Measurements from ENCODE around the gene AHSG. TPM values are rescaled to one million over a fixed set of nuclear protein-coding genes. Genes with fewer than 3 reads are reported as not detected.

The AHSG gene
- total RNA-seq, 2 donors from 2014 or later: not detected

DNA sequence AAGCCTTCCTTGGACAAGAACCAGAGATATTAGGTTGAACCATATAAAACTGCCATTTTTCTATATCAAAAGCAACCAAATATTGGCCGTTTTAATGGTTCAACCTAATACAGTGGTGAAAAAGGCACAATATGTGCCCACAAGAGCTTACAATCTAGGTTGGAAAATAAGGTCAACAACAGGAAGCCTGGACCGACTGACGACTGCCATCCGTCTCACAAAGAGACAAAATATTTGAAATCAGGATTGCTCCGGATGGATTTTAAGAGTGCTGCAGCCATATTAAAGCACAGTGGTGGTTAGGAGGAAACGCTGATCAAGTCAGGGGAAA, 1.4 kb downstream of the AHSG start:
- no peak for ATAC-seq
- H3K27ac Mint-ChIP-seq: peak overlapping the region; percentile 42

DNA sequence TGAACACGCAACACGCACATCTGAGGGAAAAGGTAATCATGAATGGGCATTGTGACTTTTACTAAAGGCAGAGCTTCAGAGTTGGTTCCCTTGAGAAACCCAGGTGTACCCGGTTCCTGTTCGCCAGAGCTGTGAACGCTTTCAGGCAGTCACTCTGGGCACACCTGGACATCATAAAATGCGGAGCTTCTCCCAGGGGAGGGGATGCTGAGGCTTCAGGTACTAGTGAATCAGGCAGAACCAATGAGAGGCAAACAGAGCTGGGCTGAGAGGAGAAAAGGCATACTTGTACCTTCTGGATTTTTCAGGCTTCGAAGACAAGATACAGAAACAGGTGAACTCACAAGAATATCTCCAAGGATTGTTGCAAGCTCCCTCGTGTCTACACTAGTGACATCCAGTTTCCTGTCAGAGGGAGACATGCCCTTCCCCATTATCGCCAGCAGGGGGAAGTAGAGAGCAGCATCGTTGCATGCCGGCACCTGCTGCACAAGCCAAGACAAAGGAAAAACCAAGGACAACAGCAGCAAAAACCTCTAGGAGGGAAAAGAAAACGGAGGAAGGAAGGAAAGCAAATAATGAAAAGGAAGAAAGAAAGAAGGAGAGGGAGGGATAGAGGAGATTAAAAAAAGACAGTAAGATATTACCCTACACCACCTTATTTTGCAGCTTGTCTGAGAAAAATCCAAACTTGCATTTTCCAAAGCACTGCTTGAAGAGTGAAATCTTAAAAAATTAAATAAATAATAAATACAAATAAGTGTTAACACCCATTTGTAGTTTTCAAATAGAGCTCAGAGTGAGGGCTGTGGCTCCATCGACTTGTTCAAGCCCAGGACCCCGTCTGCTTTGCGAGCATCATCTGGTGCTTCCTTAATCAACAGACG, 2.0 kb downstream of the AHSG start:
- DNase-seq (peak; percentile 43 to 61 (median 56)), ATAC-seq (peak; percentile 58)
- Mint-ChIP-seq H3K4me3 (peak overlapping the region; percentile 79), H3K36me3 (ENCODE audit: low read depth) (peaks cover 2% of the 10 kb centered on the region), H3K27ac (peak overlapping the region; percentile 42), H3K27me3 (peaks cover 36% of the 10 kb centered on the region), H3K4me1 (peaks cover 17% of the 10 kb centered on the region)
- H3K9me3 ChIP-seq (ENCODE audit: control insufficient read depth, low read length, poor library complexity, severe bottlenecking): no peaks in the 10 kb centered on the region

More for the DNA sequence above, 1.4 kb downstream of the AHSG start:
- DNase-seq: no peak
- peak overlapping the region; percentile 79 for H3K4me3 Mint-ChIP-seq
- no peaks in the 10 kb centered on the region for H3K9me3 ChIP-seq (ENCODE audit: control insufficient read depth, low read length, poor library complexity, severe bottlenecking)
- H3K36me3 Mint-ChIP-seq (ENCODE audit: low read depth): peaks cover 2% of the 10 kb centered on the region
- peaks cover 17% of the 10 kb centered on the region for H3K4me1 Mint-ChIP-seq
- H3K27me3 Mint-ChIP-seq: peaks cover 36% of the 10 kb centered on the region

DNA sequence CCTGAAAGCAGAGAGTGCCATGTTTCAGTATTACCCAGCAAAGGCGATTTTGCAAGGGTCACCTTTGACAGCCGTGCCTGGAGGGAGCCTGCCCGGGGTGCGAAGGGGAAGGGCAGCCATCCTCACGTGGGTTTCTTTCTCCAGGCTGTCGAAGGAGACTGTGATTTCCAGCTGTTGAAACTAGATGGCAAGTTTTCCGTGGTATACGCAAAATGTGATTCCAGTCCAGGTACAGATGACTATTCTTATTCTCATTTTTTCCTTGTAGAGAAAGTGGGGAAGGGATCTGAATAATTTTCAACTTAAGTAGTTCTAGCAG, 3.4 kb downstream of the AHSG start:
- H3K9me3 ChIP-seq (ENCODE audit: control insufficient read depth, low read length, poor library complexity, severe bottlenecking): no peaks in the 10 kb centered on the region
- DNase-seq: no peak
- ATAC-seq: no peak
- Mint-ChIP-seq H3K27ac (peak overlapping the region; percentile 67), H3K4me1 (peaks cover 17% of the 10 kb centered on the region), H3K27me3 (peaks cover 44% of the 10 kb centered on the region), H3K36me3 (ENCODE audit: low read depth) (peaks cover 2% of the 10 kb centered on the region), H3K4me3 (no peak overlapping the region)

DNA sequence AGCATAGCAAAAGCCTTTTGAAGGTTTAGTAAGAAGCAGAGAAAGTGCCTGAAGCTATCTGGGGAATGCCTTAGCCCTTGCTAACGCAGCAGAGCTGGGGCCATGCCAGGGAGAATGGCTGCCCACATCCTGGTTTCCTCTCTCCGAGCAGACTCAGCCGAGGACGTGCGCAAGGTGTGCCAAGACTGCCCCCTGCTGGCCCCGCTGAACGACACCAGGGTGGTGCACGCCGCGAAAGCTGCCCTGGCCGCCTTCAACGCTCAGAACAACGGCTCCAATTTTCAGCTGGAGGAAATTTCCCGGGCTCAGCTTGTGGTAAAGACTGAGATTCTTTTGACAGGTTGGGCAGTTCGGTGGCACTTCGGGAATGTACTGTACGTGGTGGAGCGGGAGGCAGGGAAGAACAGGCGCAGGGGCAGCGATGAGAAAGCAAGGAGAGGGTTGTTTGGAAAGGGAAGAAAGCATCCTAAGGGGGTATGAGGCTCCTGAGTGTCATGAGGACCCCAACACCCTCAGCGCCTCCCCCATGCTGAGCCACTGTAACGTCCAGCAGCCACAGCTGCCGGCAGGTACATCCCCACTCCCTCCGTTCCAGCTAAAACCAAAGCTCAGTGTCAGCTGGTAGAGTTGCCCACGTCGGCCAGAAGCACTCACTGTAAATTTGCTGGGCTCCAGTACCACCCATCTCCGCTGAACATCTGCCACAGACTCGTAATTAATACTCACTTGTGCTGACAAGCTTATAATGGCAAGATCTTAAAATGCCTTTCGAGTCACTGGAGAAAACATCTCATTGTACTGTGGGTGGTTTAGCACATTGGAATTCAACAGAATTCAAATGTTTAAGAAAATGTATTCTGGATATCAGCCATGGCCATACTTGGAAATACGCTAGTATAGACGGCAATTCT, 4.4 kb downstream of the AHSG start:
- ATAC-seq: peak; percentile 98
- H3K36me3 Mint-ChIP-seq (ENCODE audit: low read depth): peaks cover 2% of the 10 kb centered on the region
- H3K4me1 Mint-ChIP-seq: peaks cover 17% of the 10 kb centered on the region
- H3K4me3 Mint-ChIP-seq: peak overlapping the region; percentile 72
- peak overlapping the region; percentile 67 for H3K27ac Mint-ChIP-seq
- no peaks in the 10 kb centered on the region for H3K9me3 ChIP-seq (ENCODE audit: control insufficient read depth, low read length, poor library complexity, severe bottlenecking)
- H3K27me3 Mint-ChIP-seq: peaks cover 50% of the 10 kb centered on the region
- DNase-seq: peak; percentile 73 to 76 (median 74)

DNA sequence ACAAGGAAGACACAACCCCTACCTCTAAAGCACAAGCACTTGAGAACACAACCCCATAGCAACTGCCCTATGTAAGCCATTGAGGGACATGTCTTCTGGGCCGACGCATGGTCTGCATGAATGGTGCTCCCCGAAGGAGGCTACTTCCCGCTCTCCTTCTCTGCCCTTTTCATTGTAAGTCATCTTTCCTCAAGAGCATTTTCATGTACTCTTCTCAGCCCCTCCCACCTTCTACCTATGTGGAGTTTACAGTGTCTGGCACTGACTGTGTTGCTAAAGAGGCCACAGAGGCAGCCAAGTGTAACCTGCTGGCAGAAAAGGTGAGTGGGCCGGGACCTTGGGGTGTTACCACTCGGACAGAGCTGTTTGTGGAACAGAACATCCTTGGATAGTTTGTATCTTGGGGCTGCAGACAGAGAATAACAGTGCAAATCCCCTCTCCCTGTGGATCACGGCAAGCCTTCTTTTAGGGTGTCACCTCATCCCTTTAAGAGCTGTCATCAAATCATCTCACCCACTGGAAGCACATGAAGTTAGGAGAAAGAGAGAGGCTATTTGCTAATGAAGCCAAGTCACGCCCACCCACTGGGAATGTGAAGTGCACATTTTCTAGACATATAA, 5.6 kb downstream of the AHSG start:
- Mint-ChIP-seq H3K4me3 (no peak overlapping the region), H3K36me3 (ENCODE audit: low read depth) (peaks cover 5% of the 10 kb centered on the region), H3K27ac (no peak overlapping the region), H3K27me3 (peaks cover 55% of the 10 kb centered on the region), H3K4me1 (peaks cover 17% of the 10 kb centered on the region)
- H3K9me3 ChIP-seq (ENCODE audit: control insufficient read depth, low read length, poor library complexity, severe bottlenecking): no peaks in the 10 kb centered on the region
- DNase-seq: no peak
- ATAC-seq: no peak

DNA sequence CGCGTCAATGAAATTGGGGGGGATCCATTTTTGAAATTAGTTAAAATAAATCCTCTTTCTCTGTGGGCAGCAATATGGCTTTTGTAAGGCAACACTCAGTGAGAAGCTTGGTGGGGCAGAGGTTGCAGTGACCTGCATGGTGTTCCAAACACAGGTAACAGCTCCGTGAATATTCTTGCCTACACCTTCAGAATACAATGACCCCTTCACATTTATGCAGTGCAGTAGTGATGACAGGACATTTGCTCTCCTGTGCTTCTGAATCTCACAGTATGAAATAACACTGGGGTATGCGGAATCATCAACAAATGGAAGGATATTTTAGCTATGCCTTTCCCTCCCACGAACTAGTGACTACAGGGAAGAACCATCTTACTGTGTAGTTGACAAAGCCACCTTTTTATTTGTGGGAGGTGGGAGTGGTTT, 6.9 kb downstream of the AHSG start:
- H3K4me3 Mint-ChIP-seq: no peak overlapping the region

DNA sequence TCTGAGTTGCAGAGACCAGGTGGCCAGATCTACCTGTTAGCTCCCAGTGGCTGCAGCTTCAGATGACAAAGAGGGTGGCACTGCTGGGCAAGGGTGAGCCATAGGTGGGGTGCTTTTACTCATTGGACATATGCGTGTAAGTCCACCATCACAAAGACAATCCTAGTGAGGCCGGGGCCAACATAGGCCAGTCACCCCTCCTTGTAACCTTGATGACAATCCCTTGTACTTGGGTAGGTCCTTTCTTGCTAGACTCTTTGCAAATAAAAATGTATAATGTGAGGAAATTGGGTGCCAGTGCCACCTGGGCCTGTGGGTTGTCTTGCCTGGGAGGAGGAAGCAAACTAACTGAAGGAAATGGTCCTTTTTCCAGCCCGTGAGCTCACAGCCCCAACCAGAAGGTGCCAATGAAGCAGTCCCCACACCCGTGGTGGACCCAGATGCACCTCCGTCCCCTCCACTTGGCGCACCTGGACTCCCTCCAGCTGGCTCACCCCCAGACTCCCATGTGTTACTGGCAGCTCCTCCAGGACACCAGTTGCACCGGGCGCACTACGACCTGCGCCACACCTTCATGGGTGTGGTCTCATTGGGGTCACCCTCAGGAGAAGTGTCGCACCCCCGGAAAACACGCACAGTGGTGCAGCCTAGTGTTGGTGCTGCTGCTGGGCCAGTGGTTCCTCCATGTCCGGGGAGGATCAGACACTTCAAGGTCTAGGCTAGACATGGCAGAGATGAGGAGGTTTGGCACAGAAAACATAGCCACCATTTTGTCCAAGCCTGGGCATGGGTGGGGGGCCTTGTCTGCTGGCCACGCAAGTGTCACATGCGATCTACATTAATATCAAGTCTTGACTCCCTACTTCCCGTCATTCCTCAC, 7.6 kb downstream of the AHSG start:
- H3K36me3 Mint-ChIP-seq (ENCODE audit: low read depth): peaks cover 3% of the 10 kb centered on the region
- H3K27ac Mint-ChIP-seq: no peak overlapping the region
- H3K4me3 Mint-ChIP-seq: no peak overlapping the region
- DNase-seq: no peak
- H3K9me3 ChIP-seq (ENCODE audit: control insufficient read depth, low read length, poor library complexity, severe bottlenecking): no peaks in the 10 kb centered on the region
- peaks cover 9% of the 10 kb centered on the region for H3K4me1 Mint-ChIP-seq
- peaks cover 46% of the 10 kb centered on the region for H3K27me3 Mint-ChIP-seq
- ATAC-seq: no peak

More for the DNA sequence above, 6.9 kb downstream of the AHSG start:
- peaks cover 5% of the 10 kb centered on the region for H3K36me3 Mint-ChIP-seq (ENCODE audit: low read depth)
- no peak overlapping the region for H3K27ac Mint-ChIP-seq
- H3K27me3 Mint-ChIP-seq: peaks cover 50% of the 10 kb centered on the region
- peaks cover 11% of the 10 kb centered on the region for H3K4me1 Mint-ChIP-seq
- H3K9me3 ChIP-seq (ENCODE audit: control insufficient read depth, low read length, poor library complexity, severe bottlenecking): no peaks in the 10 kb centered on the region
- ATAC-seq: no peak
- no peak for DNase-seq

DNA sequence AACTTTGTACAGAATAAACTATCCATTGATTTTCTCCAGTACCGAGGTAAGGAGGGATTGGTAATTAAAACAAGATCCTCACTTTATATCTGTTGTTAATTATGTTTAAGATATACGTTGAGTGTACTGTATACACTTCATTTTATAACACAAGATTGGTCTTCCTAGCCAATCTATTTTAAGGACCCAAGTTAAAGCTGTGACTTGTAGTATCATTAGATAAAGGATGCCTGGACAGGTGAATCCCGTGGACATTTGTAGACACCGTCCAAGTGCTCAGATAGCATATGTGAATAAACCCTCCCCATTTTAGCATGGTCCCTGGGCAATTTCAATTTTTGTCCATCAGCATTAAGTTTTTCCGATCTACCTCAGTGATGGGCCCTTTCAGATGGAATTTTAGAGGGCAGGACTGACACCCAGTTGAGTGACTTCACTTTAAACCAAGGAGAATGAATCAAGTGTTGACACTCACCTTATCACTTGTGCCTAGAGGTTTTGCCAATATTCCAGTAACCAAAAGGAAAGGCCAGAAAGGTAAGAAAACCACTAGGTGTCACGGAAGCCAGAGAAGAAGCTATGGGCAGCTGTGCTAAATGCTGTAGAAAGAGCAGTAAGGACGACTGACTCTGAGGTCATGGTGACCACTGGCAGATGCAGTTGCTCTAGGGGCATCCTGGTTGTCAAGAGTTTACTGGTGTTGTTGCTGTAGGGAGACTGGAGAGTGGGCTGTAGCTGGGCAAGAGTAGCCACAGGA, 9.2 kb downstream of the AHSG start:
- ATAC-seq (no peak), DNase-seq (no peak)
- peaks cover 3% of the 10 kb centered on the region for H3K36me3 Mint-ChIP-seq (ENCODE audit: low read depth)
- H3K4me1 Mint-ChIP-seq: peaks cover 2% of the 10 kb centered on the region
- no peak overlapping the region for H3K27ac Mint-ChIP-seq
- H3K4me3 Mint-ChIP-seq: no peak overlapping the region
- H3K9me3 ChIP-seq (ENCODE audit: control insufficient read depth, low read length, poor library complexity, severe bottlenecking): no peaks in the 10 kb centered on the region
- peaks cover 44% of the 10 kb centered on the region for H3K27me3 Mint-ChIP-seq

DNA sequence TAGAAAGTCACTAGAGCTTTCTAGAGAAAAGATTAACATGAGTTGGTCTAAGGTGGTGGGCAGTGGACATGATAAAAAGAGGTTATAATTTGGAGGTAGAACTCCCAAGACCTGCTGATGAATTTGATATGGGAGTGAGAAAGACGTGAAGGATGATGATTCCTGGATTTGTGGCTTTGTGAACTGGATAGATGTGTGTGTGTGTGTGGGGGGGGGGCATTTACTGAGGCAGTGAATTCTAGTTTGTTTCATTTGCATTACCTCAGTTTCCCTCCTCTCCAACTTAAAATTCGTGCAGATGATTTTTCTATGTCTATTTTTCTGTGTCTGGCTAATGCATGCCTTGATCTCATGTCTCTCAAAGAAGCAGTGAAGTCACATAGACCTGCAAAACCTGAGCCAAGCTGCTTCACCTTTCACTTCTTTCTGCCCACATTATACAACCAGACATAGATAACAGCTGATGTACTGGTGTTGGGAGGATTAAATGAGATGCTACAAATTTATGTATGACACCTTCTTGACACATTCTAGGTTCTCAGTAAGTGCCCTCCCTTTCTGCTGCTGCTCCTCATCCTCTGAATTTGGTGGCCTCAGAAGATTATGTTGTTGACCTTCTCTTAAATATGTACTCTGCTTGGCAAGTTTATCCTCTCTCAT, 9.9 kb downstream of the AHSG start:
- H3K27me3 Mint-ChIP-seq: peaks cover 37% of the 10 kb centered on the region
- no peak for ATAC-seq
- H3K27ac Mint-ChIP-seq: no peak overlapping the region
- DNase-seq: no peak
- H3K36me3 Mint-ChIP-seq (ENCODE audit: low read depth): peaks cover 3% of the 10 kb centered on the region
- no peaks in the 10 kb centered on the region for H3K4me1 Mint-ChIP-seq
- H3K4me3 Mint-ChIP-seq: no peak overlapping the region
- H3K9me3 ChIP-seq (ENCODE audit: control insufficient read depth, low read length, poor library complexity, severe bottlenecking): no peaks in the 10 kb centered on the region

DNA sequence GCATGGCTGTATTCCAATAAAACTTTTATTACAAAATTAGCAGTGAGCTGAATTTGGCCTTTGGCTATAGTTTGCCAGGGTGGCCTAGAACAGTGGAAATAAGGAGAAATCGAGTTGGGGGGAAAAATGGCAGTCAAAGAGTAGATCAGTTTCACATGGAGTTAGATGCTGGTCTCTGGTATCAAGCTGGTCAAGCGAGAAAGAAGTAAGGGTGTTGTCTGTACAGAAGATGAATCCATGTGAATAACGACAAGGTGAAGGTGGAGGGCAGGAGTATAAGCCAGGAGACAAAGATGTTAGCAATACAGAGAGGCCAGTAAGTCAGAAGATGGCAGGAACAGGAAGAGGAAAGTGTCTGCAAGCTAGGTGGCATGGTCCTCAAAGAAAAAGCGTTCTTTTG, 11.7 kb downstream of the AHSG start:
- Mint-ChIP-seq H3K4me1 (no peaks in the 10 kb centered on the region), H3K27me3 (peaks cover 29% of the 10 kb centered on the region), H3K4me3 (no peak overlapping the region), H3K27ac (no peak overlapping the region), H3K36me3 (ENCODE audit: low read depth) (peaks cover 3% of the 10 kb centered on the region)
- no peaks in the 10 kb centered on the region for H3K9me3 ChIP-seq (ENCODE audit: control insufficient read depth, low read length, poor library complexity, severe bottlenecking)
- ATAC-seq: no peak
- DNase-seq: no peak

DNA sequence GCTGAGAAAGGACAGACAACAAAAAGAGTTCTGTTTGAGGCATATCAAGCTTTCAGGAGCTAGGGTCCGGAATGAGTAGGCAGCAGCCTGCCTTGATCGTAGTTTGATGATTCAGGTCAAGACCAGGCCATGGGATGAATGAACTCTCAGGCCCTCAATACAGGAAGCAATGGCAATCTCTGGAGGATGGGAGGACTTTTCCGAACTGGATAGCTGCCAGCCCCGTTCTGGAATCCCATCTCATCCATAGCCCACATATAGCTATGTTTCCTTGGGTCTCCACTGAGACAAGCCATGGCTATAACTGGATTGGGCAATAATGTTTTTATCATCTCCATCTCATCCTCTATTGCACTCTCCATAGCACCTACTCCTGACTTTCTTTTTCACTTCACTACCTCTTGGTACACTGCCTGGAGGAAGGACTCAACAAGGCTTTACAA, 12.8 kb downstream of the AHSG start:
- H3K27me3 Mint-ChIP-seq: peaks cover 27% of the 10 kb centered on the region
- ATAC-seq (no peak), DNase-seq (no peak)
- H3K4me1 Mint-ChIP-seq: peaks cover 3% of the 10 kb centered on the region
- H3K9me3 ChIP-seq (ENCODE audit: control insufficient read depth, low read length, poor library complexity, severe bottlenecking): no peaks in the 10 kb centered on the region
- peaks cover 3% of the 10 kb centered on the region for H3K36me3 Mint-ChIP-seq (ENCODE audit: low read depth)
- no peak overlapping the region for H3K27ac Mint-ChIP-seq
- no peak overlapping the region for H3K4me3 Mint-ChIP-seq
